Measurements from ENCODE around the gene RBM34. TPM values are rescaled to one million over a fixed set of nuclear protein-coding genes. Genes with fewer than 3 reads are reported as not detected.
"Not testable (repeated sequence)": the region's sequence is repeated elsewhere in the genome, so short reads cannot be mapped to it uniquely, and the experiment has no call there.

The RBM34 gene
- total and polyA plus RNA-seq, 2 donors (not counting 1 experiment from before 2014, with no cell fraction given), result 30.3 to 64.1 TPM

- Histone ChIP-seq H2AFZ (ENCODE audit: low read length) (no peak overlapping the region), H3K4me3 (replicated peaks in 1 of 4; ENCODE audit: control extremely low read depth in 1 of 4, insufficient read depth in 1 of 4, low read depth in 3 of 4, low read length in 4 of 4) (no peak overlapping the region), H3K9ac (ENCODE audit: insufficient read depth, low read length) (no peak overlapping the region), H3K27me3 (ENCODE audit: control insufficient read depth, insufficient read depth, low read length) (no peaks in the 10 kb centered on the region), H3K79me2 (ENCODE audit: control insufficient read depth, insufficient read depth, low read length) (no peaks in the 10 kb centered on the region), H3K4me2 (ENCODE audit: extremely low read depth, insufficient read depth, low read length) (no peak overlapping the region), H3K9me3 (ENCODE audit: control insufficient read depth, insufficient read depth, low read depth, low read length) (no peaks in the 10 kb centered on the region), H4K20me1 (ENCODE audit: control insufficient read depth, extremely low read depth, insufficient read depth, low read length) (no peaks in the 10 kb centered on the region), H3K4me1 (ENCODE audit: control insufficient read depth, extremely low read depth, insufficient read depth, low read length) (peaks cover 4% of the 10 kb centered on the region), H3K36me3 (ENCODE audit: control insufficient read depth, insufficient read depth, low read length) (no peaks in the 10 kb centered on the region), H3K27ac (ENCODE audit: insufficient read depth, low read length) (no peak overlapping the region)
- no peak for TF ChIP-seq EZH2 (IDR thresholded peaks at IDR 0.05; ENCODE audit: low read length, missing control alignments)
- no peak for TF ChIP-seq CTCF (conservative IDR thresholded peaks at IDR 0.05 in 1 of 2, IDR thresholded peaks at IDR 0.05 in 1 of 2; ENCODE audit: low read depth in 1 of 2, low read length in 2 of 2)
- no peak for DNase-seq (ENCODE audit: low read depth in 2 of 2)
Observed at GRCh38 chr1:235088430-235088829, 72.6 kb downstream of the RBM34 start.

DNA sequence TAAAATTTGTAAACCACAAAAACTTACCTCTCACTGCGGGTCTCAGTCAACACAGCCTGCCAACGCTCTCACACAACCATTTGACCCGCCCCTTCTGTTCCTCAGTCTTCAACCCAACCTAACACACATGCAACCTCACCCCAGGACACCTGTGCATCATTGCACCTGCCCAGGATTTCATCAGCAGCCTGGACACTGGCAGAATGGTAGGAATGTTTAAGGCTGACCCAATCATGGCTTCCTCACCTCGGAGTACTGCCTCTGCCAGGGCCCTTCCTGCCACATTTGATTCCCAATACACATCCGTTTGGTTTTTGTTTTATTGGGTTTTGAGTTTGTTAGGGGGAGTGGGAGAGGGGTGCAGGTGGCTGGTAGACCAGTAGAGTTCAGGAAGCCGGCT is 73.1 kb downstream of the RBM34 start:
- Histone ChIP-seq H3K4me1 (ENCODE audit: control insufficient read depth, extremely low read depth, insufficient read depth, low read length) (peaks cover 2% of the 10 kb centered on the region), H3K79me2 (ENCODE audit: control insufficient read depth, insufficient read depth, low read length) (no peaks in the 10 kb centered on the region), H3K9ac (ENCODE audit: insufficient read depth, low read length) (no peak overlapping the region), H3K4me3 (replicated peaks in 1 of 4; ENCODE audit: control extremely low read depth in 1 of 4, insufficient read depth in 1 of 4, low read depth in 3 of 4, low read length in 4 of 4) (no peak overlapping the region), H3K27me3 (ENCODE audit: control insufficient read depth, insufficient read depth, low read length) (no peaks in the 10 kb centered on the region), H3K36me3 (ENCODE audit: control insufficient read depth, insufficient read depth, low read length) (no peaks in the 10 kb centered on the region), H3K27ac (ENCODE audit: insufficient read depth, low read length) (no peak overlapping the region), H2AFZ (ENCODE audit: low read length) (no peak overlapping the region), H3K4me2 (ENCODE audit: extremely low read depth, insufficient read depth, low read length) (no peak overlapping the region), H3K9me3 (ENCODE audit: control insufficient read depth, insufficient read depth, low read depth, low read length) (no peaks in the 10 kb centered on the region), H4K20me1 (ENCODE audit: control insufficient read depth, extremely low read depth, insufficient read depth, low read length) (no peaks in the 10 kb centered on the region)
- no peak for DNase-seq (ENCODE audit: low read depth in 2 of 2)
- no peak for TF ChIP-seq EZH2 (IDR thresholded peaks at IDR 0.05; ENCODE audit: low read length, missing control alignments)
- TF ChIP-seq CTCF (conservative IDR thresholded peaks at IDR 0.05 in 1 of 2, IDR thresholded peaks at IDR 0.05 in 1 of 2; ENCODE audit: low read depth in 1 of 2, low read length in 2 of 2), result no peak

- H3K79me2 ChIP-seq (ENCODE audit: control insufficient read depth, insufficient read depth, low read length); H3K9ac ChIP-seq (ENCODE audit: insufficient read depth, low read length); H3K4me2 ChIP-seq (ENCODE audit: extremely low read depth, insufficient read depth, low read length); H3K4me3 ChIP-seq (replicated peaks in 1 of 4; ENCODE audit: control extremely low read depth in 1 of 4, insufficient read depth in 1 of 4, low read depth in 3 of 4, low read length in 4 of 4); H3K27ac ChIP-seq (ENCODE audit: insufficient read depth, low read length); H3K4me1 ChIP-seq (ENCODE audit: control insufficient read depth, extremely low read depth, insufficient read depth, low read length); H3K9me3 ChIP-seq (ENCODE audit: control insufficient read depth, insufficient read depth, low read depth, low read length); DNase-seq (ENCODE audit: low read depth in 2 of 2); H3K36me3 ChIP-seq (ENCODE audit: control insufficient read depth, insufficient read depth, low read length); H4K20me1 ChIP-seq (ENCODE audit: control insufficient read depth, extremely low read depth, insufficient read depth, low read length); H3K27me3 ChIP-seq (ENCODE audit: control insufficient read depth, insufficient read depth, low read length); H2AFZ ChIP-seq (ENCODE audit: low read length): not testable (repeated sequence)
Observed at GRCh38 chr1:235085411-235086117, 75.5 kb downstream of the RBM34 start.

Other genes with a start within 250 kb of the RBM34 start
- 85.5 and 92.7 TPM in 2 replicates for gene TOMM20, start 32.4 kb downstream of the RBM34 start, total RNA-seq
- 95.1 and 111 TPM in 2 replicates for gene TOMM20, start 32.4 kb downstream of the RBM34 start, polyA plus RNA-seq
- gene ARID4B, start 166.9 kb upstream of the RBM34 start, total RNA-seq, result 40.6 and 42.4 TPM in 2 replicates
- 10.7 and 15.3 TPM in 2 replicates for gene ARID4B, start 166.9 kb upstream of the RBM34 start, polyA plus RNA-seq
- 18.2 and 24.3 TPM in 2 replicates for gene GGPS1, start 167.3 kb upstream of the RBM34 start, total RNA-seq
- gene GGPS1, start 167.3 kb upstream of the RBM34 start, polyA plus RNA-seq, result 28.1 and 37.5 TPM in 2 replicates
- gene TBCE, start 206.2 kb upstream of the RBM34 start, total RNA-seq, result 18.2 and 31.4 TPM in 2 replicates
- gene TBCE, start 206.2 kb upstream of the RBM34 start, polyA plus RNA-seq, result 32.0 and 46.9 TPM in 2 replicates